Mammary epithelial cell (primary cell): ENCODE measurements around the gene ANKDD1B.

Source experiments
- EZH2 ChIP-seq: IDR thresholded peaks from 2 replicates; pipeline ENCODE4 v1.6.1; 2012; ENCODE audit warnings: low read length, inconsistent platforms, borderline replicate concordance
- TF ChIP-seq, protein P1 (sequence below), 2 donors: IDR thresholded peaks in 1 of 2; conservative IDR thresholded peaks in 1 of 2; 2 replicates each; pipeline ENCODE4 v1.5.1; 2011 to 2012; ENCODE audit warnings: inconsistent platforms in 2 of 2, low read length in 2 of 2, mild to moderate bottlenecking in 2 of 2, control low read depth in 1 of 2, low read depth in 1 of 2; ENCODE audit not compliant: insufficient read depth in 1 of 2; ENCODE audit errors: extremely low read depth in 1 of 2

DNA sequence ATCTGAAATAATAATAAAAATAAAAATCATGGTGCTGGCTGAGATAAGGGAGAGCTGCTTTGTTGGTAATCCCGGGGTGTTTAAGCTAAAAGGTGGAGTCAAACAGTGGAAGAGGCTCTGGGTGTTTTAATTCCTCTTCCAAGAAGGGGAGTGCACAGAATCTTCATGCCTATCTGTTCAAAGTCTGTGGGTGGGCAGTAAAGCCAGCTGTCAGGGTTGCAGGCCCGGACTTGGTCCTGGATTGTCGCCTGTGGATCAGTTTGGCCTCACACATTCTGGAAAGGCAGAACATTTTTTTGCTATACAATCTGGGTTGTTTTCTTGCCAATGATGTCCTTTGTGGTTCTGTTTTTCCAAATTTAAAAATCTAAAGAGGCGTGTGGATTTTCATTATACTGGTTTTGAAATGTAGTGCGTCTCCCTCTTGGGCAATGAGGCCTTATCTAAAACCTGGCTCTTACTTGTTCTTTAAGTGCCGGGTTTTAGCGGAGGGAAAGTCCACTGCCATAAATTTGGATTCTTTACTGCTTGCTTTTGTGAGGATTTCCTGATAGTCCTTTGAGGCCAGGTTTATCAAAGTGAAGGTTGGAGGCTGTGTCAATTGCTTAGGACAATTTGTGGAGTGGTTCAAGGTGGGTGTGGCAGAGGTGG, 5.8 kb downstream of the ANKDD1B start:
- TF ChIP-seq EZH2 = no peak
- TF ChIP-seq, protein P1, sequence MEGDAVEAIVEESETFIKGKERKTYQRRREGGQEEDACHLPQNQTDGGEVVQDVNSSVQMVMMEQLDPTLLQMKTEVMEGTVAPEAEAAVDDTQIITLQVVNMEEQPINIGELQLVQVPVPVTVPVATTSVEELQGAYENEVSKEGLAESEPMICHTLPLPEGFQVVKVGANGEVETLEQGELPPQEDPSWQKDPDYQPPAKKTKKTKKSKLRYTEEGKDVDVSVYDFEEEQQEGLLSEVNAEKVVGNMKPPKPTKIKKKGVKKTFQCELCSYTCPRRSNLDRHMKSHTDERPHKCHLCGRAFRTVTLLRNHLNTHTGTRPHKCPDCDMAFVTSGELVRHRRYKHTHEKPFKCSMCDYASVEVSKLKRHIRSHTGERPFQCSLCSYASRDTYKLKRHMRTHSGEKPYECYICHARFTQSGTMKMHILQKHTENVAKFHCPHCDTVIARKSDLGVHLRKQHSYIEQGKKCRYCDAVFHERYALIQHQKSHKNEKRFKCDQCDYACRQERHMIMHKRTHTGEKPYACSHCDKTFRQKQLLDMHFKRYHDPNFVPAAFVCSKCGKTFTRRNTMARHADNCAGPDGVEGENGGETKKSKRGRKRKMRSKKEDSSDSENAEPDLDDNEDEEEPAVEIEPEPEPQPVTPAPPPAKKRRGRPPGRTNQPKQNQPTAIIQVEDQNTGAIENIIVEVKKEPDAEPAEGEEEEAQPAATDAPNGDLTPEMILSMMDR (conservative IDR thresholded peaks at IDR 0.05 in 1 of 2, IDR thresholded peaks at IDR 0.05 in 1 of 2; ENCODE audit: extremely low read depth in 1 of 2, insufficient read depth in 1 of 2, low read depth in 1 of 2, low read length in 2 of 2) = no peak
